ENCODE results near the gene DCTN2.

DNA sequence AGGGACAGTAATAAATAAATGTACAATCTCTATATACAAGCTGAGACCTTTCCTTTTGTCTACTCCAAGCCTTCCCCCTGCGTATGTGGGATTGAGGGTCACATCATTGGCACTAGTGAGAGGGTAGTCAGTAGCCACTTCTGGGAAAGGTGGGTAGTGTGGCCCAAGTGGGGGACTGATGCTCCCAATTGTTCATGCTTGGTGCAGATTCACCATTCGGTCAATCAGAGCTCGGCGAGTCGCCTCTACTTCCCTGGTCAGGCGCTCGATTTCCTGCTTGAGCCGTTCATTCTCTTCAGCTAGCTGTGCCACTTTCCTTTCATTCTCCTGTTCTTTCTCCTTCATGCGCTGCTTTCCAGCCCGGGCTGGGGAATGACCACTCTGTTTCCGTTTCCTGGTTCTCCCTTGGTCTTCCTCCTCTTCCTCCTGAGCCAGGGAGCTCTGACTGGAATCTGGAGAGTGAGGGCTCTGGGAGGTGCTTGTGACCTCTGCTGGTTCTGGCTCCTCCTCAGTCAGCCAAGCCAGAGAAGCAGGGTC, 30.3 kb downstream of the DCTN2 start:
- TF ChIP-seq SP1 (IDR thresholded peaks at IDR 0.05): no peak
- no peak for TF ChIP-seq ZNF384 (IDR thresholded peaks at IDR 0.05)
- TF ChIP-seq HDGF (IDR thresholded peaks at IDR 0.05; ENCODE audit: borderline replicate concordance): no peak
- TF ChIP-seq BHLHE40 (IDR thresholded peaks at IDR 0.05; ENCODE audit: borderline replicate concordance): no peak
- no peak for TF ChIP-seq FOXA1 (IDR thresholded peaks at IDR 0.05)
- no peak for TF ChIP-seq ARNT (IDR thresholded peaks at IDR 0.05)
- no peak for TF ChIP-seq FOXK2 (IDR thresholded peaks at IDR 0.05)
- TF ChIP-seq NFRKB (IDR thresholded peaks at IDR 0.05): no peak
- TF ChIP-seq SUZ12 (IDR thresholded peaks at IDR 0.05): no peak
